Neural cell (in vitro differentiated cells): Measurements from ENCODE around the gene GK.

Experiments used
- EP300 ChIP-seq: fragments of 450-650 bp; conservative IDR thresholded peaks from 2 replicates; pipeline ENCODE4 v1.6.1; 2014; ENCODE audit warnings: antibody characterized with exemption, mild to moderate bottlenecking, moderate library complexity; ENCODE audit not compliant: poor library complexity, severe bottlenecking
- EZH2 ChIP-seq: fragments of 200-600, 300-800 bp; shearing (Covaris generic), sonication (generic); IDR thresholded peaks from 2 replicates; pipeline ENCODE4 v1.6.1; 2014; ENCODE audit warnings: antibody characterized with exemption, low read length, borderline replicate concordance, mild to moderate bottlenecking; ENCODE audit not compliant: insufficient read depth, poor library complexity, severe bottlenecking
- MXI1 ChIP-seq: fragments of 450-650 bp; conservative IDR thresholded peaks from 2 replicates; pipeline ENCODE4 v1.6.1; 2014; ENCODE audit warnings: antibody characterized with exemption, mild to moderate bottlenecking; ENCODE audit not compliant: poor library complexity, severe bottlenecking
- POLR2AphosphoS5 ChIP-seq: IDR thresholded peaks from 2 replicates; pipeline ENCODE4 v1.6.1; 2012
- SMC3 ChIP-seq: fragments of 450-650 bp; conservative IDR thresholded peaks from 2 replicates; pipeline ENCODE4 v1.6.1; 2014; ENCODE audit warnings: antibody characterized with exemption, mild to moderate bottlenecking, moderate library complexity; ENCODE audit not compliant: poor library complexity
- TF ChIP-seq, protein P1 (sequence below): fragments of 450-650 bp; IDR thresholded peaks from 2 replicates; pipeline ENCODE4 v1.5.1; 2014; ENCODE audit warnings: antibody characterized with exemption, mild to moderate bottlenecking, moderate library complexity; ENCODE audit not compliant: poor library complexity, severe bottlenecking

DNA sequence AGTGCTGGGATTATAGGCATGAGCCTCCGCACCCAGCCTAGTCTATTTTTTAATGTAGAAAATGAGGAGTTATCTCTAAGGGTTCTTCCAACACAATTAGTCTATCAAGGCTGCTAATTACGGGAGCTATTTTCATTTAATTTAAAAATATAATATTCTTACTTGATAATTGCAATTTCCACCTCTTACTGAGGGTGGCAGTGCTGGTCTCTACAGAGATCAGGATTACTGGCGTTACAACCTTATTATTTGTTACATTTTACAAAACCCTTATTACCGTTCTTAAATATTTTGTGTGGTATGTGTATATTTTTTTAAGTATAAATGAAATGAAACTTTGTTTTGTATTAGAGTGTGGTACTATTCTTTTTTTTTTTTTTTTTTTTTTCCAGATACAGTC, 17.6 kb upstream of the GK start:
- no peak for TF ChIP-seq SMC3
- no peak for TF ChIP-seq EP300
- TF ChIP-seq, protein P1, sequence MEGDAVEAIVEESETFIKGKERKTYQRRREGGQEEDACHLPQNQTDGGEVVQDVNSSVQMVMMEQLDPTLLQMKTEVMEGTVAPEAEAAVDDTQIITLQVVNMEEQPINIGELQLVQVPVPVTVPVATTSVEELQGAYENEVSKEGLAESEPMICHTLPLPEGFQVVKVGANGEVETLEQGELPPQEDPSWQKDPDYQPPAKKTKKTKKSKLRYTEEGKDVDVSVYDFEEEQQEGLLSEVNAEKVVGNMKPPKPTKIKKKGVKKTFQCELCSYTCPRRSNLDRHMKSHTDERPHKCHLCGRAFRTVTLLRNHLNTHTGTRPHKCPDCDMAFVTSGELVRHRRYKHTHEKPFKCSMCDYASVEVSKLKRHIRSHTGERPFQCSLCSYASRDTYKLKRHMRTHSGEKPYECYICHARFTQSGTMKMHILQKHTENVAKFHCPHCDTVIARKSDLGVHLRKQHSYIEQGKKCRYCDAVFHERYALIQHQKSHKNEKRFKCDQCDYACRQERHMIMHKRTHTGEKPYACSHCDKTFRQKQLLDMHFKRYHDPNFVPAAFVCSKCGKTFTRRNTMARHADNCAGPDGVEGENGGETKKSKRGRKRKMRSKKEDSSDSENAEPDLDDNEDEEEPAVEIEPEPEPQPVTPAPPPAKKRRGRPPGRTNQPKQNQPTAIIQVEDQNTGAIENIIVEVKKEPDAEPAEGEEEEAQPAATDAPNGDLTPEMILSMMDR = no peak
- TF ChIP-seq POLR2AphosphoS5 = no peak
- TF ChIP-seq MXI1 = no peak
- no peak for TF ChIP-seq EZH2
